ENCODE measurements around the gene ATP8A1. TPM values are rescaled to one million over a fixed set of nuclear protein-coding genes. Genes with fewer than 3 reads are reported as not detected.

Gene ATP8A1
- total and polyA plus RNA-seq, 12 donors, result 3.4 to 27.9 (median 17.5) TPM

DNA sequence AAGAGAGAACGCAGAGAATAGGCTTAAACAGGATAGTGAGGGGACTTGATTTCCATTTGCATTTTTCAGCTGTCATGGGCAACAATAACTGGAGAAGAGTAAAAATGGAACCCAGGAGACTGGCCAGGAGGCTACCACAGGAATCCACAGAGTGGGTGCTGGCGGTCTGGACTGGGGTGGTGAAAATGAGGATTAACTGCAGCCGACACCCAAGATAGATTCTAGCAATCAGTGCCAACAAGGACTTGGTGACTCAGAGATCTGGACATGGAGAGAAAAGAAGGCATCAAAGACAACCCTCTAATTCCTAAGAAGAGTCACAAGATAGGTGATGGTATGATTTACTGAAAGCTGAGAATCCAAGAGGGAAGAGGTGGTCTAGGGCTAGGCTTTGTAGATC lies 102.8 kb downstream of the ATP8A1 start:
- 90% methylated on average over 3 of the region's 3 CpGs for WGBS, 2 donors
- no peak overlapping the region for H3K27ac ChIP-seq
- TF ChIP-seq, protein P1, sequence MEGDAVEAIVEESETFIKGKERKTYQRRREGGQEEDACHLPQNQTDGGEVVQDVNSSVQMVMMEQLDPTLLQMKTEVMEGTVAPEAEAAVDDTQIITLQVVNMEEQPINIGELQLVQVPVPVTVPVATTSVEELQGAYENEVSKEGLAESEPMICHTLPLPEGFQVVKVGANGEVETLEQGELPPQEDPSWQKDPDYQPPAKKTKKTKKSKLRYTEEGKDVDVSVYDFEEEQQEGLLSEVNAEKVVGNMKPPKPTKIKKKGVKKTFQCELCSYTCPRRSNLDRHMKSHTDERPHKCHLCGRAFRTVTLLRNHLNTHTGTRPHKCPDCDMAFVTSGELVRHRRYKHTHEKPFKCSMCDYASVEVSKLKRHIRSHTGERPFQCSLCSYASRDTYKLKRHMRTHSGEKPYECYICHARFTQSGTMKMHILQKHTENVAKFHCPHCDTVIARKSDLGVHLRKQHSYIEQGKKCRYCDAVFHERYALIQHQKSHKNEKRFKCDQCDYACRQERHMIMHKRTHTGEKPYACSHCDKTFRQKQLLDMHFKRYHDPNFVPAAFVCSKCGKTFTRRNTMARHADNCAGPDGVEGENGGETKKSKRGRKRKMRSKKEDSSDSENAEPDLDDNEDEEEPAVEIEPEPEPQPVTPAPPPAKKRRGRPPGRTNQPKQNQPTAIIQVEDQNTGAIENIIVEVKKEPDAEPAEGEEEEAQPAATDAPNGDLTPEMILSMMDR (IDR thresholded peaks at IDR 0.05), result no peak
- no peak for ATAC-seq
- H3K36me3 ChIP-seq, result peaks cover 0 to 36% (median 8%) of the 10 kb centered on the region in 9 donors
- H3K9me3 ChIP-seq, result no peaks in the 10 kb centered on the region
- H3K4me1 ChIP-seq, result no peaks in the 10 kb centered on the region
- intact Hi-C loops (cut with DNase I), result no loop called here
- no peak overlapping the region for H3K4me3 ChIP-seq
- DNase-seq, result no peak
- H3K27me3 ChIP-seq, result no peaks in the 10 kb centered on the region

DNA sequence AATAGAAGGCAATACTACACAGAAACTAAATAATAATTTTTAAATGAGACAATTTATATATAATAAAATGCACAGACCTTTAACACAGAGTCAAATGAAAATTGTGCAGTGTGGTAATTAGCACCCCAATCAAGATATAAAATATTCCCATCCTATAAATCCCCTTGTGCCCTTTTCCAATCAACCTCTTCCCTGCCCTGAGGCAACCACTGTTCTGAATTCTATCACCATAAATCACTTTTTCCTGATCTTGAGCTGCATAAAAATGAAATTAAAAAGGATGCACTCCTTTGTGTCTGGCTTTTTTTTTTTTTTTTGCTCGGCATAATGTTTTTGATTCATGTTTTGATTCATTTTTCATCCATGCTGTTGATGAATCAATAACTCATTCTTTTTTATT lies 107.0 kb downstream of the ATP8A1 start:
- TF ChIP-seq, protein P1 (IDR thresholded peaks at IDR 0.05), result no peak
- no peak for ATAC-seq
- no peak for DNase-seq
- intact Hi-C loops (cut with DNase I), result no loop called here
- WGBS, 2 donors, result 93 to 95% methylated on average over 1 of the region's 1 CpG
- H3K27ac ChIP-seq, result no peak overlapping the region
- H3K36me3 ChIP-seq, result peaks cover 0 to 53% (median 8%) of the 10 kb centered on the region in 9 donors
- no peaks in the 10 kb centered on the region for H3K4me1 ChIP-seq
- no peaks in the 10 kb centered on the region for H3K9me3 ChIP-seq
- no peak overlapping the region for H3K4me3 ChIP-seq
- no peaks in the 10 kb centered on the region for H3K27me3 ChIP-seq

DNA sequence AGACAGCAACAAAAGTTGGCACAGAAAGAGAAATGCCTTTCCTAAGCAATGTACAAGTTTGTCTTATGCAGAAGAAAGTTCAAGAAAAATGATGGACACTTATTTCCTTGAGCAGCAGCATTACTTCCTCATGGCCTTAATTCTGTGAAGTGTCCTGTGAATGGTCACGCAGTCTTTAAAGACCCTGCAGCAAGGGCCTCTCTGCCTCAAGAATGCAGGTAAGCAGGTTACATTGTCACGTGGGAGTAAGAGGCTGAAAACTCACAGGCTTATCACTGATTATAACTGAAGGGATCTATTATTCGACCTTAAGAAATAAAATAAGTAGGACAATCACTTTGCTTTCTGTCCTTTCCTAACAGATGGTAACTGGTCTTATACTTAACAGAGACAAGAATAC lies 109.1 kb downstream of the ATP8A1 start:
- no peak for DNase-seq
- no peak for ATAC-seq
- intact Hi-C loops (cut with DNase I), result no loop called here
- Histone ChIP-seq H3K27ac (no peak overlapping the region), H3K27me3 (no peaks in the 10 kb centered on the region), H3K4me1 (no peaks in the 10 kb centered on the region), H3K36me3 (peaks cover 0 to 53% (median 8%) of the 10 kb centered on the region in 9 donors), H3K9me3 (no peaks in the 10 kb centered on the region), H3K4me3 (no peak overlapping the region)
- WGBS, 2 donors, result 86 to 92% methylated on average over 3 of the region's 3 CpGs
- TF ChIP-seq, protein P1 (IDR thresholded peaks at IDR 0.05), result no peak

DNA sequence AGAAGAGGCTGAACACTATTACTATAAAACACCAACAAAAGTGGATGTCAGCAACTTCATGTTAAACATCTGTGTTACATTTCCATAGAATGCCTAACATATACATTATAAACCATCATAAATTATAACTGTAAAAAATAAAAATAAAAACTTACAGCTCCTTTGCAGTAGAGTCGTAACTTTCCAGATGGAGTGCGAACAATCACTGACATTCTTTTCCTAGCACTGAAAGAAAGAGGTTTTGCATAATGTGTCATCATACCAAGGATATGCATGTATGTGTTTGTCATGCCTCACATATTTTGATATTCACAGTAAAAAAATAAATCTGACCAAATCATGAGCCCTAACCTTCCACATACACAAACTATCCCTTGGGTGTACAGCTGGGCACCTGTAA lies 113.1 kb downstream of the ATP8A1 start:
- no peak overlapping the region for H3K27ac ChIP-seq
- WGBS, 2 donors, result 96 to 99% methylated on average over 2 of the region's 2 CpGs
- TF ChIP-seq, protein P1 (IDR thresholded peaks at IDR 0.05), result no peak
- peaks cover 0 to 28% (median 0%) of the 10 kb centered on the region in 9 donors for H3K36me3 ChIP-seq
- no peaks in the 10 kb centered on the region for H3K27me3 ChIP-seq
- H3K9me3 ChIP-seq, result peaks cover 0 to 3% (median 0%) of the 10 kb centered on the region in 11 donors
- intact Hi-C loops (cut with DNase I), result no loop called here
- H3K4me3 ChIP-seq, result no peak overlapping the region
- ATAC-seq (no peak), DNase-seq (no peak)
- H3K4me1 ChIP-seq, result no peaks in the 10 kb centered on the region
